GM12892 (cell line): Measurements from ENCODE around the gene C20orf204.

ENCODE experiments used
- POLR2A ChIP-seq: IDR thresholded peaks from 2 replicates; pipeline ENCODE4 v1.6.1; 2011; ENCODE audit warnings: low read depth, low read length, control low read depth
- TAF1 ChIP-seq: IDR thresholded peaks from 2 replicates; pipeline ENCODE4 v1.6.1; 2011; ENCODE audit warnings: low read depth, mild to moderate bottlenecking, control low read depth, low read length, borderline replicate concordance

GRCh38 chr20:64050261-64051032 is 14.5 kb downstream of the C20orf204 start:
- TF ChIP-seq POLR2A (no peak), TAF1 (no peak)
